Spleen (tissue), 7 donors: ENCODE results near the gene PTPN3.

Source experiments
- CTCF ChIP-seq, 11 experiments: fragments of 200-600 bp in 7 of 11; fragments of 450-650 bp in 4 of 11; sonication (generic) in 4 of 11; IDR thresholded peaks in 8 of 11; conservative IDR thresholded peaks in 3 of 11; 1 replicate in 7 of 11; 2 replicates in 4 of 11; pipeline versions ENCODE4 v1.4.0 to v1.8.0; 2016 to 2021; ENCODE audit warnings: antibody characterized with exemption in 11 of 11, inconsistent platforms in 4 of 11, mild to moderate bottlenecking in 1 of 11
- POLR2A ChIP-seq, 3 donors: fragments of 450-650 bp; IDR thresholded peaks; one replicate each; pipeline ENCODE4 v1.5.1; 2017; ENCODE audit warnings: antibody characterized with exemption in 3 of 3, mild to moderate bottlenecking in 1 of 3
- POLR2AphosphoS5 ChIP-seq, 3 donors: sonication (generic); formaldehyde crosslinking; IDR thresholded peaks; one replicate each; pipeline ENCODE4 v1.5.1; 2017; ENCODE audit warnings: antibody characterized with exemption in 3 of 3
- donor health status: DM: no; HTN: no; CAD: no; lungs with moderate emphysema.
- donor health status: DM: no; HTN: no; CAD: no.
- donor health status: DM: no; HTN: no; CAD: no.

GRCh38 chr9:109382585-109382984, 115.5 kb downstream of the PTPN3 start:
- TF ChIP-seq CTCF (IDR thresholded peaks at IDR 0.05 in 8 of 11, conservative IDR thresholded peaks at IDR 0.05 in 3 of 11) (no peak), POLR2A (IDR thresholded peaks at IDR 0.05) (no peak), POLR2AphosphoS5 (IDR thresholded peaks at IDR 0.05) (no peak)
